Testis (tissue), 2 donors: ENCODE results near the gene SKA2.

Experiments used
- POLR2A ChIP-seq: fragments of 450-650 bp; IDR thresholded peaks from one replicate; pipeline ENCODE4 v1.6.1; 2017; ENCODE audit warnings: antibody characterized with exemption, mild to moderate bottlenecking, moderate library complexity
- TF ChIP-seq, protein P1 (sequence below), 3 experiments: fragments of 450-650 bp in 2 of 3; fragments of 200-600 bp in 1 of 3; sonication (generic) in 1 of 3; IDR thresholded peaks; one replicate each; pipeline ENCODE4 v1.5.1; 2016 to 2019; ENCODE audit warnings: antibody characterized with exemption in 3 of 3, mild to moderate bottlenecking in 2 of 3, moderate library complexity in 1 of 3

DNA sequence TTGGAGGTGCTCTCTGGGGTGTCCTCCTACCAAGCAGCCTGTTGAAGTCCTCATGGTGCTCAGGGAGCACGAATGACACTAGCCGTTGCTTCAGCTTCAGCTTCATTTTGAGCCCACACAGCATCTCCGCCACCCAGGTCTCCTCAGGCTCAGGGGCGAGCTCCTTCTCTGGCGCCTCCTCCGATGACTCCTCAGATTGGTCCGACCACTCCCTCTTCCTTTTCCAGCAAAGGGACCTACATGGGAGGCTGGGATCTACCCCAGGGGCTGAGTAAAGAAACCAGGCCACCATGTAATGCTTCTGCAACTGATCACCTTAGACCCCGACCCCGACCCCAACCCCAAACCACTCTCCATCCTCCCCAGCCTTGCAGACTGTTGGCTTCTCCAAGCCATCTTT lies 26.5 kb upstream of the SKA2 start:
- TF ChIP-seq, protein P1, sequence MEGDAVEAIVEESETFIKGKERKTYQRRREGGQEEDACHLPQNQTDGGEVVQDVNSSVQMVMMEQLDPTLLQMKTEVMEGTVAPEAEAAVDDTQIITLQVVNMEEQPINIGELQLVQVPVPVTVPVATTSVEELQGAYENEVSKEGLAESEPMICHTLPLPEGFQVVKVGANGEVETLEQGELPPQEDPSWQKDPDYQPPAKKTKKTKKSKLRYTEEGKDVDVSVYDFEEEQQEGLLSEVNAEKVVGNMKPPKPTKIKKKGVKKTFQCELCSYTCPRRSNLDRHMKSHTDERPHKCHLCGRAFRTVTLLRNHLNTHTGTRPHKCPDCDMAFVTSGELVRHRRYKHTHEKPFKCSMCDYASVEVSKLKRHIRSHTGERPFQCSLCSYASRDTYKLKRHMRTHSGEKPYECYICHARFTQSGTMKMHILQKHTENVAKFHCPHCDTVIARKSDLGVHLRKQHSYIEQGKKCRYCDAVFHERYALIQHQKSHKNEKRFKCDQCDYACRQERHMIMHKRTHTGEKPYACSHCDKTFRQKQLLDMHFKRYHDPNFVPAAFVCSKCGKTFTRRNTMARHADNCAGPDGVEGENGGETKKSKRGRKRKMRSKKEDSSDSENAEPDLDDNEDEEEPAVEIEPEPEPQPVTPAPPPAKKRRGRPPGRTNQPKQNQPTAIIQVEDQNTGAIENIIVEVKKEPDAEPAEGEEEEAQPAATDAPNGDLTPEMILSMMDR (IDR thresholded peaks at IDR 0.05), result no peak
- no peak for TF ChIP-seq POLR2A
